HepG2 (cell line): Measurements from ENCODE around the gene ANG. TPM values are rescaled to one million over a fixed set of nuclear protein-coding genes. Genes with fewer than 3 reads are reported as not detected.
A peak's percentile ranks its signal among the peaks of the same experiment; 100 is the strongest.

ENCODE experiments used
- BRD4 ChIP-seq: sonication (generic); formaldehyde crosslinking; IDR thresholded peaks from 2 replicates; pipeline ENCODE4 v1.4.0; 2020; ENCODE audit warnings: missing genetic modification reagents
- DNMT3B ChIP-seq: conservative IDR thresholded peaks from 2 replicates; pipeline ENCODE4 v1.6.1; 2016; ENCODE audit warnings: missing biosample characterization, control low read depth
- FOXA3 ChIP-seq: IDR thresholded peaks from 2 replicates; pipeline ENCODE4 v1.6.1; 2016; ENCODE audit warnings: missing genetic modification reagents, missing compliant biosample characterization
- GRHL1 ChIP-seq: sonication (generic); formaldehyde crosslinking; conservative IDR thresholded peaks from 2 replicates; pipeline ENCODE4 v1.8.0; 2022; ENCODE audit warnings: missing genetic modification reagents
- HNRNPL ChIP-seq: fragments of 200-400 bp; formaldehyde crosslinking; IDR thresholded peaks from 2 replicates; pipeline ENCODE4 v1.6.1; 2017; ENCODE audit warnings: mild to moderate bottlenecking, low read depth, low read length
- KLF13 ChIP-seq: sonication (generic); formaldehyde crosslinking; IDR thresholded peaks from 2 replicates; pipeline ENCODE4 v1.4.0; 2020; ENCODE audit warnings: mild to moderate bottlenecking, missing genetic modification reagents
- MTERF4 ChIP-seq: sonication (generic); formaldehyde crosslinking; IDR thresholded peaks from 2 replicates; pipeline ENCODE4 v1.8.0; 2023; ENCODE audit warnings: mild to moderate bottlenecking, missing genetic modification reagents
- REST ChIP-seq, 2 experiments: IDR thresholded peaks; 2 replicates each; pipeline ENCODE4 v1.6.1; 2011 to 2012; ENCODE audit warnings: low read length in 2 of 2, borderline replicate concordance in 1 of 2, low read depth in 1 of 2, mild to moderate bottlenecking in 1 of 2, moderate library complexity in 1 of 2
- SATB2 ChIP-seq: sonication (generic); formaldehyde crosslinking; IDR thresholded peaks from 2 replicates; pipeline ENCODE4 v1.5.0; 2020; ENCODE audit warnings: missing genetic modification reagents
- TEAD2 ChIP-seq: sonication (generic); formaldehyde crosslinking; IDR thresholded peaks from 2 replicates; pipeline ENCODE4 v1.9.0; 2021; ENCODE audit warnings: missing genetic modification reagents
- ZFP36L1 ChIP-seq: sonication (generic); formaldehyde crosslinking; IDR thresholded peaks from 2 replicates; pipeline ENCODE4 v1.8.0; 2022; ENCODE audit warnings: mild to moderate bottlenecking, missing genetic modification reagents, moderate library complexity
- ZNF570 ChIP-seq: sonication (generic); formaldehyde crosslinking; IDR thresholded peaks from 2 replicates; pipeline ENCODE4 v1.4.0; 2020; ENCODE audit warnings: mild to moderate bottlenecking, missing genetic modification reagents, borderline replicate concordance
- ZNF713 ChIP-seq: sonication (generic); formaldehyde crosslinking; IDR thresholded peaks from 2 replicates; pipeline ENCODE4 v1.4.0; 2020; ENCODE audit warnings: mild to moderate bottlenecking, missing genetic modification reagents
- ZNF75D ChIP-seq: sonication (generic); formaldehyde crosslinking; IDR thresholded peaks from 2 replicates; pipeline ENCODE4 v1.8.1; 2023; ENCODE audit warnings: missing genetic modification reagents, mild to moderate bottlenecking, borderline replicate concordance
- polyA plus RNA-seq, 8 experiments: library from polyadenylated mRNA; depleted of rRNA in 3 of 8; stranded (reverse) in 7 of 8; unstranded in 1 of 8; fragments of >200 nt; fragmentation: Illumina TruSeq in 4 of 8; extraction: Trizol in 4 of 8; gene quantifications; 2 replicates each; pipeline versions ENCODE4 v1.2.1 to v1.2.3, GENCODE V29; 2011 to 2016; ENCODE audit warnings: low read depth in 4 of 8, missing spikeins in 1 of 8, mixed read lengths in 1 of 8; ENCODE audit not compliant: insufficient read depth in 1 of 8
- total RNA-seq, 5 experiments: library from RNA; depleted of rRNA; stranded (reverse); fragments of >200 nt; fragmentation: Illumina TruSeq; extraction: Trizol; gene quantifications; 2 replicates each; pipeline ENCODE4 v1.2.3, GENCODE V29; 2016; ENCODE audit warnings: low read depth in 1 of 5
- TF ChIP-seq, protein P1 (sequence below): sonication (generic); formaldehyde crosslinking; IDR thresholded peaks from 2 replicates; pipeline ENCODE4 v1.4.0; 2020; ENCODE audit warnings: missing genetic modification reagents
- TF ChIP-seq, protein P2 (sequence below): sonication (generic); formaldehyde crosslinking; IDR thresholded peaks from 2 replicates; pipeline ENCODE4 v1.4.0; 2020; ENCODE audit warnings: missing genetic modification reagents, borderline replicate concordance

The ANG gene
- total and polyA plus RNA-seq, 2 of the 13 experiments (the other 11 are each of a cell fraction or from before 2014, with no cell fraction given): 83.6 to 401 TPM

- TF ChIP-seq REST (IDR thresholded peaks at IDR 0.05; ENCODE audit: borderline replicate concordance in 1 of 2, low read depth in 1 of 2, low read length in 2 of 2) (peak in 1 of 2 experiments; percentile 45; a peak in 1 of 4 replicates), ZNF570 (CRISPR knock-in tag) (no peak), ZFP36L1 (CRISPR knock-in tag) (no peak), ZNF713 (CRISPR knock-in tag) (no peak), SATB2 (CRISPR knock-in tag) (0 out of 2 replicates have a peak, but pooled peaks have one; percentile 61), GRHL1 (CRISPR knock-in tag) (no peak), BRD4 (0 out of 2 replicates have a peak, but pooled peaks have one; percentile 16), FOXA3 (CRISPR knock-in tag) (peak; percentile 67; the same call in 1 of the 2 replicates), DNMT3B (no peak), TEAD2 (CRISPR knock-in tag) (no peak), HNRNPL (no peak), KLF13 (CRISPR knock-in tag) (no peak), ZNF75D (CRISPR knock-in tag) (no peak), MTERF4 (no peak)
- TF ChIP-seq, protein P1, sequence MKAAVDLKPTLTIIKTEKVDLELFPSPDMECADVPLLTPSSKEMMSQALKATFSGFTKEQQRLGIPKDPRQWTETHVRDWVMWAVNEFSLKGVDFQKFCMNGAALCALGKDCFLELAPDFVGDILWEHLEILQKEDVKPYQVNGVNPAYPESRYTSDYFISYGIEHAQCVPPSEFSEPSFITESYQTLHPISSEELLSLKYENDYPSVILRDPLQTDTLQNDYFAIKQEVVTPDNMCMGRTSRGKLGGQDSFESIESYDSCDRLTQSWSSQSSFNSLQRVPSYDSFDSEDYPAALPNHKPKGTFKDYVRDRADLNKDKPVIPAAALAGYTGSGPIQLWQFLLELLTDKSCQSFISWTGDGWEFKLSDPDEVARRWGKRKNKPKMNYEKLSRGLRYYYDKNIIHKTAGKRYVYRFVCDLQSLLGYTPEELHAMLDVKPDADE (CRISPR knock-in tag): no peak
- TF ChIP-seq, protein P2, sequence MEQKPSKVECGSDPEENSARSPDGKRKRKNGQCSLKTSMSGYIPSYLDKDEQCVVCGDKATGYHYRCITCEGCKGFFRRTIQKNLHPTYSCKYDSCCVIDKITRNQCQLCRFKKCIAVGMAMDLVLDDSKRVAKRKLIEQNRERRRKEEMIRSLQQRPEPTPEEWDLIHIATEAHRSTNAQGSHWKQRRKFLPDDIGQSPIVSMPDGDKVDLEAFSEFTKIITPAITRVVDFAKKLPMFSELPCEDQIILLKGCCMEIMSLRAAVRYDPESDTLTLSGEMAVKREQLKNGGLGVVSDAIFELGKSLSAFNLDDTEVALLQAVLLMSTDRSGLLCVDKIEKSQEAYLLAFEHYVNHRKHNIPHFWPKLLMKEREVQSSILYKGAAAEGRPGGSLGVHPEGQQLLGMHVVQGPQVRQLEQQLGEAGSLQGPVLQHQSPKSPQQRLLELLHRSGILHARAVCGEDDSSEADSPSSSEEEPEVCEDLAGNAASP (CRISPR knock-in tag): peak; percentile 31; the same call in 1 of the 2 replicates
Measured at GRCh38 chr14:20683125-20683890, 5.3 kb upstream of the ANG start (continued).
